Fibroblast of pulmonary artery (primary cell): ENCODE measurements around the gene NKD1.

Experiments used
- DNase-seq: peaks from one replicate; pipeline ENCODE4 v3.0.0-alpha.2; 2010; ENCODE audit warnings: low read depth
- H3K4me3 ChIP-seq: replicated peaks from 2 replicates; pipeline ENCODE4 v1.5.1; 2011; ENCODE audit warnings: low read depth, mild to moderate bottlenecking, control low read depth, low read length, moderate library complexity
- CTCF ChIP-seq: IDR thresholded peaks from 2 replicates; pipeline ENCODE4 v1.5.1; 2011; ENCODE audit warnings: mild to moderate bottlenecking, control low read depth, low read length, inconsistent platforms; ENCODE audit errors: missing control alignments

Gene NKD1

GRCh38 chr16:50552476-50553101 is 4.4 kb downstream of the NKD1 start:
- H3K4me3 ChIP-seq, result no peak overlapping the region
- no peak for TF ChIP-seq CTCF
- no peak for DNase-seq

- no peak for TF ChIP-seq CTCF
- no peak overlapping the region for H3K4me3 ChIP-seq
- no peak for DNase-seq
Observed at GRCh38 chr16:50553182-50553710, 5.0 kb downstream of the NKD1 start.

- no peak for DNase-seq
- no peak for TF ChIP-seq CTCF
- no peak overlapping the region for H3K4me3 ChIP-seq
Observed at GRCh38 chr16:50553731-50554360, 5.7 kb downstream of the NKD1 start.

- TF ChIP-seq CTCF, result no peak
- H3K4me3 ChIP-seq, result no peak overlapping the region
- DNase-seq, result no peak
Observed at GRCh38 chr16:50555269-50555875, 7.2 kb downstream of the NKD1 start.

GRCh38 chr16:50555952-50556673 is 7.9 kb downstream of the NKD1 start:
- no peak for TF ChIP-seq CTCF
- DNase-seq, result no peak
- no peak overlapping the region for H3K4me3 ChIP-seq

- no peak for DNase-seq
- no peak for TF ChIP-seq CTCF
- no peak overlapping the region for H3K4me3 ChIP-seq
Observed at GRCh38 chr16:50557046-50557445, 8.8 kb downstream of the NKD1 start.
